Activated T-helper 1 cell treated with anti-CD3 and anti-CD28 coated beads, Interleukin-2, amount 50 U/mL, for 16 hours (primary cell): ENCODE data around the gene GPR45.

Experiments used
- DNase-seq, 2 donors: peaks; one replicate each; pipeline ENCODE4 v3.0.0-alpha.2; 2020; ENCODE audit warnings: low read depth in 1 of 2, low spot score in 1 of 2

Gene GPR45

DNA sequence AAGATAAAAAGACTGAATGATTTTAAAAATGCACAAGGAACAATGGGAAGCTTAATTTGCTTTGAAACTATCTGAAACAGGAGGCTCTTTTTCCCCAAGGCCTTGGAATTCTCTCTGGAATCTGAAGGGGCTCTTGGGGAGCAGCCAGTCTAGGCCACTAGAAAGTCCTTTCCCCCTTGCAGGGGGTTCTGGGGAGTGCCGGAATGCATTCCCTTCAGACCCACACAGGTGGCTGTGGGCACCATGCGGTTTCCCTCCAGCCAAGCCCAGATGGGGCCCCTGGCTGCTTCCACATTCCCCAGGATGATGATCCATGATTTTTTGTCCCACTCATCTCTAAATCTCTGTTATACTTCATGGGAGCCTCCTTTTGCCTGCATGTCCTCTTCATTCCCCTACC is 10.7 kb downstream of the GPR45 start:
- no peak for DNase-seq

DNA sequence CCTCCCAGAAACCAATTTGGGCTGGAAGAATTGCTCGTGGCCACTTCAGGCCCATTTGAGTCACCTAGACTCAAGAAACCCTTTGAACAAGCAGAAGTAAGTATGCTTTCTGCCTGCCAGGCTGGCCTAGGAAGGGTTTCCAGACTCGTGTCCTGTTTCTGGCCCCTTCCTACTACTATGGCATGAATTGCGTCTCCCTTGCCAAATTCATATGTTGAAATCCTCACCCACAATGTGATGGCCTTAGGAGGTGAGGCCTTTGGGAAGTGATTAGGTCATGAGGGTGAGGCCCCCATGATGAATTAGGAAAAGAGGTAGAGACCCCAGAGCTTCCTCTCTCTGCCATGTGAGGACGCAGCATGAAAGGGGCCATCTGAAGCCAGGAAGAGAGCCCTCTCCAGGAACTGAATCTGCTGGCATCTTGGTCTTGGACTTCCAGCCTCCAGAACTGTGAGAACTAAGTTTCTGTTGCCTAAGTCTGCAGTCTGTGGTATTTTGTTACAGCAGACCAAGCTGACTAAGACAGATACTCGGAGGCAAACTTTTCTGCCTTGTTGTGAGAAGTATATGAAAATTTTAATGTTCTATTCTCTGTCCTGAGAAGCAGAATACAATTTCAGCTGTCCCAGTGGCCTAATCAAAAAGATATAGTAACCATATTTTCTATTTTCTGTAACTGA is 13.1 kb downstream of the GPR45 start:
- DNase-seq: no peak

GRCh38 chr2:105255979-105256378 is 14.4 kb downstream of the GPR45 start:
- DNase-seq: no peak

DNA sequence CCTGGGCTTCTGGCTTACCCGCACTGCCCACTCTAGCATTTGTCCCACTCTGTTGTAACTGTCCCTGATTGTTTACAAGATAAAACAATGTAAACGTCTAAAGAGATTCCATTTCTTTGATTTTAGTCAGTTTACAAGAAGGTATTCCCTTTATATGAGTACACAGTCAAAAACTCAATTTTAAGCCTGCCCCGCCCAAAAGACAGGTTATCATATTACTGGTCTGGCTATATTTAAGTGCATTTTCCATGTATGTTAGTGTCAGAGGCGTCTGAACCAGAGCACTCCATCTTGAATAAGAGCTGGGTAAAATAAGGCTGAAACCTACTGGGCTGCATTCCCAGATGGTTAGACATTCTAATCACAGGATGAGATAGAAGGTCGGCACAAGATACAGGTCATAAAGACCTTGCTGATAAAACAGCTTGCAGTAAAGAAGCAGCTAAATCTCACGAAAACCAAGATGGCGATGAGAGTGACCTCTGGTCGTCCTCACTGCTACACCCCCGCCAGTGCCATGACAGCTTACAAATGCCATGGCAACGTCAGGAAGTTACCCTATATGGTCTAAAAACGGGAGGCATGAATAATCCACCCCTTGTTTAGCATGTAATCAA is 15.0 kb downstream of the GPR45 start:
- no peak for DNase-seq

- DNase-seq: no peak
Observed at GRCh38 chr2:105257981-105258380, 16.4 kb downstream of the GPR45 start.

GRCh38 chr2:105258835-105259350 is 17.4 kb downstream of the GPR45 start:
- no peak for DNase-seq

DNA sequence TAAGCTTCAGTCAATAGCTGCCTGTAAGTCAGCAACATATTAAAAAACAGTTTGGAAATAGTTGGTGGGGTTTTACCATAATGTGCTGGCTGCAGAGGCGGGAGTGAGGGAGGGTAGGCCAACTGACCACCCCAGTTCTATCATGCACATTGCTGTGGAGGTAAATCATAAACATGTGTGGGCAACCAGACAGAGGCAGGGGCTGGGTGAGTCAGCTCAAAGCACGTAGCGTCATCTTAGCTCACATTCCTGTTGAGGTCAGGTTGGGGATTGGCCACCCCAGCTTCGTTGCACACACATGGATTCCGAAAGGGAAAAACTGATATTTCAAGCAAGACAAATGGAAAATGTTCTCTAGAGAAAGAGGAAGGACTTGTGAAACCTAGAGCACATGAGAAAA is 19.5 kb downstream of the GPR45 start:
- no peak for DNase-seq

GRCh38 chr2:105262651-105263091 is 21.1 kb downstream of the GPR45 start:
- DNase-seq: no peak

DNA sequence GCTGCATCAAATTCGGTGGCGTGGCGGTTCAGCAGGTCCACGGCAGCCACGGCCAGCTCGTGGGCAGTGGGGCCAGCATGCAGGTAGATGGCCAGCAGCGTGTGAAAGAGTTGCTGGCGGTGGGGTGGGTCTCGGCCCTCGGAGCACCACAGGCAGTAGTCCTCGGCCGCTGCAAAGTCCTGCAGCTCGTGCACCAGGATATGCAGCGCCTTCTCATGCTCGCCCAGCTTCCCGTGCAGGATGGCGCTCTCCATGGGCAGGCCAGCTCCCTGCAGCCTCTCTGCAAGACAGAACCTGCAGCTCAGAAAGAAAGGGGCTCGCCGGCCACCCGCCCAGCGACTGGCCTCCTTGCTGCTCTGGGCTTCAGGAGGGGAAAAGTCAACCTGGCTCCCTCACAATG is 27.9 kb downstream of the GPR45 start:
- DNase-seq: no peak

DNA sequence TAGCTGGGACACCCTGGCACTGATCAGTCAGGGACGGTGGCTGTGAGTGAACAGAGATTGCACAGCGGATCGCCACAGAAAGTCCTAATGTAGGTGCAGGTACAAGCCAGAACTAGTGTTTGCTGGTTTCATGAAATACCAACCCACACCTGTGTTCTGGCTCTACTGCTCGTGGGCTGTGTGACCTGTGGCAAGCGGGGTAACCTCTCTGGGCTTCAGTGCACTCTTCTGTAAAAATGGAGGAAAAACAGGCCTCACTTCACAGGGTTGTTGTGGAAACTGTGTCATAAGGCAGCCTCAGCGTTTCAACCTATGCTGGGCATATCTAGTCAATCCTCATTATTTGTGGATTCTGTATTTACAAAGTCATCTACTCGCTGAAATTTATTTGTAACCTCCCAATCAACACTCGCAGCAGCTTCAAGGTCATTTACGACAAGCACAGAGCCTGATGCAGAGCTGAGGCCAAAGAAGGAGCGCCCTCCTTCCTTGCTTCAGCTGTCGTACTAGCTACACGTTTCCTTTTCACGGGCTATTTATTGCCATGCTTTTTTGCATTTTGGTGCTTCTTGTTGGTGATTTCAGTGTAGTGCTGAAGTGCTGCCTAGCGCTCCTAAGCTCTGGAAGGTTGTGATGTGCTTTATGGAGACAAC is 30.0 kb downstream of the GPR45 start:
- DNase-seq: no peak

GRCh38 chr2:105272176-105272575 is 30.6 kb downstream of the GPR45 start:
- no peak for DNase-seq

GRCh38 chr2:105274046-105274445 is 32.5 kb downstream of the GPR45 start:
- no peak for DNase-seq

GRCh38 chr2:105278654-105279053 is 37.1 kb downstream of the GPR45 start:
- no peak for DNase-seq

DNA sequence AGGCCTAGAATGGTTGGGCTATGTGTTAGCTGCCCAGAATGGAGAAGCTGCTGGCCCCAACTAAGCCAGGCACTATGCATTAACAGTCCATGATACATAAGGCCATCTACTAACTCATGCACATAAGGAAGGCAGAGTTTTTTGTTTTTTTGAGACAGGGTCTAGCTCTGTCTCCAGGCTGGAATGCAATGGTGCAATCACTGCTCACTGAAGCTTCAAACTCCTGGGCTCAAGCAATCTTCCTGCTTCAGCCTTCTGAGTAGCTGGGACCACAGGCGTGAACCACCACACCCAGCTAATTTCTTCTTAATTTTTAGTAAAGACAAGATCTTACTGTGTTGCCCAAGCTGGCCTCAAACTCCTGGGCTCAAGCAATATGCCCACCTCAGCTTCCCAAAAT is 37.6 kb downstream of the GPR45 start:
- DNase-seq: no peak

GRCh38 chr2:105280281-105280680 is 38.7 kb downstream of the GPR45 start:
- no peak for DNase-seq

DNA sequence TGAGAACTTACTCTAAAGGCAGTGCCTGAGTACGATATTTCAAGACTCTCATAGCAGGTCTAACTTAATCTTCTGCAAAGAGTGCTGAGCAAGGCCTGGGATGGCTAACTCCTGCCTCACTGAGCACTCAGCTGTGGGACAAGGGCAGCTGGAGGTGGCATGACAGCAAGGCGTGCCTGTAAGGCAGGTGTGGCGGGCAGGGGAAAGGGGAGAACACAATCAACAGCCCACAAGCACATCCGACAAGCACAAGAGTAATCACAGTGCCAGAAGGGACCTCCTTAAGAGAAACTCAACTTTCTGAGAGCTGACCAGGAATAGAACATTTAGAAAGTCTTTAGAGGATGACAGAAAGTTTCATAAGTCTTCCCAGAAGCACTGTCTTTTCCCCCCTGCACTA is 42.0 kb downstream of the GPR45 start:
- DNase-seq: no peak

DNA sequence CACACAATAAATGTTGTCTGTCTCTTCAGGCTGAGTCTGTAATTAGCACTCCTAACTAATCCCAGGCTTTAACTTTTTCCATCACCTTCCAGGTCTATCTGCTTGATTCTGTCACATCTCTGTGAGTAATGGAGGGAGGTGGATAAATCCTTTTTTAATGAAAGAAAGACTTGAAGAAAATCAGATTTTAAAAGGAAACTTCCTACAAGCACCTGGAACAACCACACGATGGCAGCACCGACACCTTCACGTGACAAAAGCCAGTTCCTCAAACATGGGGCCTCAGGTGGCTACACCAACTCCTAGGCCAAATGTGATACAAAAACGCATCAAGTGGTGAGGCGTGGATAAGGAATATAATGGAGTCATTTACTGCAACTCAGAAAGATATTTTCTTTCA is 46.1 kb downstream of the GPR45 start:
- DNase-seq: no peak

GRCh38 chr2:105288133-105288532 is 46.6 kb downstream of the GPR45 start:
- no peak for DNase-seq

GRCh38 chr2:105290981-105291660 is 49.6 kb downstream of the GPR45 start:
- no peak for DNase-seq

GRCh38 chr2:105291981-105292380 is 50.4 kb downstream of the GPR45 start:
- DNase-seq: no peak
